SH-SY5Y (cell line): ENCODE measurements around the gene CIB2.

ENCODE experiments used
- GATA2 ChIP-seq: IDR thresholded peaks from 2 replicates; pipeline ENCODE4 v1.6.1; 2011; ENCODE audit warnings: mild to moderate bottlenecking, low read depth, low read length
- GATA3 ChIP-seq: IDR thresholded peaks from 2 replicates; pipeline ENCODE4 v1.6.1; 2011; ENCODE audit warnings: low read depth, mild to moderate bottlenecking, low read length, moderate library complexity

GRCh38 chr15:78079298-78080087 is 51.8 kb downstream of the CIB2 start:
- TF ChIP-seq GATA3: no peak
- TF ChIP-seq GATA2: no peak
